Keratinocyte (primary cell): Measurements from ENCODE around the gene TBX21. TPM values are rescaled to one million over a fixed set of nuclear protein-coding genes. Genes with fewer than 3 reads are reported as not detected.

Experiments
- DNase-seq: peaks from one replicate; pipeline ENCODE4 v3.0.0-alpha.2; 2011; ENCODE audit warnings: low read depth, missing footprints, low spot score
- FAIRE-seq: peaks from 2 replicates; lab custom pipeline; 2011; peaks lifted over from hg19 to GRCh38; lab: Jason Lieb, UNC
- H2AFZ ChIP-seq: 2 replicates; pipeline ENCODE4 v1.6.0; 2012; ENCODE audit warnings: low read length, control low read depth, inconsistent platforms; ENCODE audit not compliant: control insufficient read depth
- H3K27ac ChIP-seq: 2 replicates; pipeline ENCODE4 v1.5.1; 2011; ENCODE audit warnings: low read length; ENCODE audit not compliant: control insufficient read depth, insufficient read depth
- H3K27me3 ChIP-seq: 3 replicates; pipeline ENCODE4 v1.6.0; 2011; ENCODE audit warnings: low read length; ENCODE audit not compliant: control insufficient read depth, insufficient read depth; ENCODE audit errors: extremely low read depth
- H3K36me3 ChIP-seq, 2 experiments: 2 replicates in 1 of 2; 3 replicates in 1 of 2; pipeline ENCODE4 v1.5.1; 2011; ENCODE audit warnings: low read length in 2 of 2, mild to moderate bottlenecking in 1 of 2; ENCODE audit not compliant: control insufficient read depth in 2 of 2, insufficient read depth in 2 of 2; ENCODE audit errors: extremely low read depth in 1 of 2
- H3K4me1 ChIP-seq: 3 replicates; pipeline ENCODE4 v1.5.1; 2011; ENCODE audit warnings: low read length; ENCODE audit not compliant: control insufficient read depth, insufficient read depth; ENCODE audit errors: extremely low read depth
- H3K4me2 ChIP-seq: 3 replicates; pipeline ENCODE4 v1.6.0; 2011; ENCODE audit warnings: low read depth, low read length; ENCODE audit not compliant: control insufficient read depth, insufficient read depth; ENCODE audit errors: extremely low read depth
- H3K4me3 ChIP-seq, 3 experiments: fragments of 200-600 bp in 1 of 3; sonication (generic) in 1 of 3; 2 replicates in 2 of 3; 3 replicates in 1 of 3; pipeline ENCODE4 v1.5.1; 2011 to 2016; ENCODE audit warnings: low read length in 3 of 3, mild to moderate bottlenecking in 3 of 3, control low read depth in 2 of 3, inconsistent platforms in 1 of 3, low read depth in 1 of 3, mixed read lengths in 1 of 3, mixed run types in 1 of 3, moderate library complexity in 1 of 3; ENCODE audit not compliant: control insufficient read depth in 2 of 3, insufficient read depth in 2 of 3; ENCODE audit errors: extremely low read depth in 1 of 3
- H3K79me2 ChIP-seq: 2 replicates; pipeline ENCODE4 v1.6.0; 2012; ENCODE audit warnings: low read length; ENCODE audit not compliant: control insufficient read depth, insufficient read depth
- H3K9ac ChIP-seq: 3 replicates; pipeline ENCODE4 v1.6.0; 2011; ENCODE audit warnings: low read length; ENCODE audit not compliant: control insufficient read depth, insufficient read depth; ENCODE audit errors: extremely low read depth
- H3K9me1 ChIP-seq: 3 replicates; pipeline ENCODE4 v1.6.0; 2011; ENCODE audit warnings: low read length; ENCODE audit not compliant: control insufficient read depth, insufficient read depth; ENCODE audit errors: extremely low read depth
- H3K9me3 ChIP-seq: 2 replicates; pipeline ENCODE4 v1.5.1; 2012; ENCODE audit warnings: low read depth, low read length; ENCODE audit not compliant: control insufficient read depth
- H4K20me1 ChIP-seq: 3 replicates; pipeline ENCODE4 v1.6.0; 2011; ENCODE audit warnings: low read length; ENCODE audit not compliant: control insufficient read depth, insufficient read depth; ENCODE audit errors: extremely low read depth
- CTCF ChIP-seq, 3 experiments: IDR thresholded peaks in 1 of 3; conservative IDR thresholded peaks in 1 of 3; optimal IDR thresholded peaks in 1 of 3; 2 replicates in 2 of 3; 3 replicates in 1 of 3; pipeline versions ENCODE3 to v1.5.1; 2011; ENCODE audit warnings: low read length in 3 of 3, mild to moderate bottlenecking in 3 of 3, moderate library complexity in 2 of 3, control low read depth in 1 of 3, inconsistent platforms in 1 of 3; ENCODE audit not compliant: insufficient read depth in 2 of 3; ENCODE audit errors: extremely low read depth in 1 of 3
- EZH2 ChIP-seq: IDR thresholded peaks from one replicate; pipeline ENCODE4 v1.6.1; 2012; ENCODE audit warnings: inconsistent platforms, mild to moderate bottlenecking, low read length, moderate library complexity
- dilution Hi-C: fragments of 300-500 bp; cut with MboI; formaldehyde crosslinking; loops from one replicate; pipeline ENCODE4 v1.7.0; 2020; ENCODE audit warnings: low sequenced_read_pairs; ENCODE audit not compliant: extremely low pct_ligation_motif_present
- polyA plus RNA-seq, 5 experiments: library from polyadenylated mRNA; depleted of rRNA in 3 of 5; stranded (reverse) in 3 of 5; stranded (forward) in 1 of 5; unstranded in 1 of 5; fragments of >200 nt; gene quantifications; 1 replicate in 1 of 5; 2 replicates in 3 of 5; 3 replicates in 1 of 5; pipeline versions ENCODE4 v1.2.1 to v1.2.3, GENCODE V29; 2011 to 2012; ENCODE audit warnings: missing spikeins in 2 of 5, low read depth in 1 of 5, low replicate concordance in 1 of 5

Gene TBX21
- polyA plus RNA-seq, 1 donor (not counting 4 experiments of a cell fraction or from before 2014, with no cell fraction given) = not detected

- Histone ChIP-seq H3K9me1 (no peaks in the 10 kb centered on the region), H3K79me2 (no peaks in the 10 kb centered on the region), H3K4me1 (no peaks in the 10 kb centered on the region), H3K9ac (no peak overlapping the region), H2AFZ (no peak overlapping the region), H3K4me3 (no peak overlapping the region), H4K20me1 (peaks cover 3% of the 10 kb centered on the region), H3K27ac (no peak overlapping the region), H3K27me3 (peaks cover 9% of the 10 kb centered on the region), H3K36me3 (peaks cover 0 to 3% of the 10 kb centered on the region in 2 experiments), H3K4me2 (no peak overlapping the region), H3K9me3 (no peaks in the 10 kb centered on the region)
- FAIRE-seq = no peak
- dilution Hi-C loops = no loop called here
- TF ChIP-seq EZH2 (no peak), CTCF (optimal IDR thresholded peaks at IDR 0.05 in 1 of 3, IDR thresholded peaks at IDR 0.05 in 1 of 3, conservative IDR thresholded peaks at IDR 0.05 in 1 of 3; ENCODE audit: extremely low read depth in 1 of 3, insufficient read depth in 2 of 3, low read length in 3 of 3) (no peak)
- no peak for DNase-seq
Measured at GRCh38 chr17:47707884-47708283, 25.2 kb upstream of the TBX21 start.

DNA sequence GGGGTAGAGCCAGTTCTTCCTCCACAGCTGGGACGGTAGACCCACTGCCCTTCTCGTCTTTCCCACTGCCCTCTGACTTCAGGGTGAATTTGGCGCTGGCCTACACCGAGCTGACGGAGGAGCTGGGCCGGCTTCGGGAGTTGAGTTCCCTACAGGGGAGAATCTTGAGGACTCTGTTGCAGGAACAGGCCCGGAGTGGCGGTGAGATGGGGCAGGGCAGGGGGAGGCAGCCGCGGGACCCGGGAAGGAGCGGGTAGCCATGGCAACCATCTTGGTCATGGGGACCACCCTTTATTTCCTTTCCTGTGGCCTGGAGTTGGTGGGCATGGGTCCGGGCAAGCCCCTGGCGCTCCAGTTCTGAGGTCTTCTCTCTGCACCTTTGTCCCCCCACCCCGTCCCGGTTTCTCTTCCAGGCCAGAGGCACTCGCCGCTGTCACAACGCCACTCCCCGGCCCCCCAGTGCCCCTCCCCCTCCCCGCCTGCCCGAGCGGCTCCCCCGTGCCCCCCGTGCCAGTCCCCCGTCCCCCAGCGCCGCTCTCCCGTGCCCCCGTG, 24.6 kb upstream of the TBX21 start:
- Histone ChIP-seq H3K27me3 (peaks cover 14% of the 10 kb centered on the region), H4K20me1 (peaks cover 3% of the 10 kb centered on the region), H3K9me1 (no peaks in the 10 kb centered on the region), H3K4me1 (no peaks in the 10 kb centered on the region), H3K27ac (no peak overlapping the region), H3K4me2 (no peak overlapping the region), H2AFZ (no peak overlapping the region), H3K9me3 (no peaks in the 10 kb centered on the region), H3K36me3 (peaks cover 0 to 3% of the 10 kb centered on the region in 2 experiments), H3K79me2 (no peaks in the 10 kb centered on the region), H3K4me3 (no peak overlapping the region), H3K9ac (no peak overlapping the region)
- FAIRE-seq = no peak
- dilution Hi-C loops = no loop called here
- no peak for DNase-seq
- TF ChIP-seq EZH2 (no peak), CTCF (optimal IDR thresholded peaks at IDR 0.05 in 1 of 3, IDR thresholded peaks at IDR 0.05 in 1 of 3, conservative IDR thresholded peaks at IDR 0.05 in 1 of 3; ENCODE audit: extremely low read depth in 1 of 3, insufficient read depth in 2 of 3, low read length in 3 of 3) (no peak)
